NCI-H2107 (cell line): ENCODE results near the gene TMEM138.

Source experiments
- DNase-seq: peaks from one replicate; lab custom pipeline; 2025; lab: John Stamatoyannopoulos, UW

Gene TMEM138

GRCh38 chr11:61361741-61362541 lies at the start of gene TMEM138, which contains the start of gene CYB561A3:
TSS of gene TMEM138 (plus strand) at chr11:61362374. CDS start at chr11:61364391, 2,017 bp downstream.
TSS of gene CYB561A3 (minus strand) at chr11:61361882. CDS start at chr11:61356713, 5,169 bp downstream.
- DNase-seq = peak; percentile 84

DNA sequence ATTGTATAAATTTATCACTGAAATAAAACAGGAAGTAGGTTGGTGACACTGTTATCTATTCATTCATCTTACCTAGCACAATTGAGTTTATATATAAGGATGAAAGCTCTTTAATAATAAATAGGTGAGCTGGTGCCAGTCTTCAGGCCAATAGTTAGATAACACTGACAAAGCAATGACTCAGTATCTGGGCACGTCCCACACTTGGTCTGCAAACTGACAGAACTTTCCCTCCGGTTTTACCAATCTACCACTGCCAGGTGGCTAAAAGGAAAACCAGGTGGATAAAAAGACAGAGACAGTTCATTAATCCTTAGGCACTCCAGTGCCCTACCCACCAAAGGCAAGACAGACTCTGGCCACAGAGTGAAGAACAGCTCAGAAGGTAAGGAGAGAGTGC lies 46.9 kb upstream of the TMEM138 start:
- no peak for DNase-seq

DNA sequence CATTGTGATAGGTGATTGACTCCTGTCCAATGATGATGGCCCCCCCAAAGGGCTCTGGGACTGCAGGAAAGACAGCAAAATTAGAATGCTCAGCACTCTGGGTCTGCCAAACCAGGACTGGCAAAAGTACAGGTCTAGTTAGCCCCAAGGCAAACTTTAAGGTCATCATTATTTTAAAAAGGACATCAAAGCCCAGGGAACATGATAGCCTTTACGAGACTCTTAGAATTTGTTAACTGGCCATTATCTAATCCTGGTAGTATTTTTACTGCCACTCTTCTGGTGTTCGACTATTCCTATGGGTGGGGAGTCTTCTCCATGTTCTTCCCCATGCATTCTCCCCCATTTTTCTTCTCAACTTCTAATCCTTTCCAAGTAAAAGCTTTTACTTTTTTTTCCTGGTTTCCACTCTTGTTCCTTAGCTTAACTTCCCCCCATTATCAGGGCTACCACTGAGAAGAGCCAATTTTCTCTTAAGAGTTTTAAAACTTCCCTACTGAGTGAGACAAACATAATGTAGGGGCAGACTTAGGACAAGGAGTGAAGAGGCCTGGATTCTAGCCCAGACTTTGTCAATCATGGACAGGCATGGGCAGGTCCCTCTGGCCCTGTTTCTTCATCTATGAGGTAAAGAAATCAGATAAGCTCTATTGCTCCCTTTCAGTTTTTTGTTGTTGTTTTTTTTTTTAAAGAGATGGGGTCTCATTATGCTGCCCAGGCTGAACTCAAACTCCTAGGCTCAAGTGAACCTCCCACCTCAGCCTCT lies 36.3 kb upstream of the TMEM138 start:
- DNase-seq = no peak

GRCh38 chr11:61327669-61328071 lies 34.5 kb upstream of the TMEM138 start:
- no peak for DNase-seq

- no peak for DNase-seq
Measured at GRCh38 chr11:61328351-61328750, 33.8 kb upstream of the TMEM138 start.

GRCh38 chr11:61329871-61330270 lies 32.3 kb upstream of the TMEM138 start:
- no peak for DNase-seq

- no peak for DNase-seq
Measured at GRCh38 chr11:61331651-61332050, 30.5 kb upstream of the TMEM138 start.

DNA sequence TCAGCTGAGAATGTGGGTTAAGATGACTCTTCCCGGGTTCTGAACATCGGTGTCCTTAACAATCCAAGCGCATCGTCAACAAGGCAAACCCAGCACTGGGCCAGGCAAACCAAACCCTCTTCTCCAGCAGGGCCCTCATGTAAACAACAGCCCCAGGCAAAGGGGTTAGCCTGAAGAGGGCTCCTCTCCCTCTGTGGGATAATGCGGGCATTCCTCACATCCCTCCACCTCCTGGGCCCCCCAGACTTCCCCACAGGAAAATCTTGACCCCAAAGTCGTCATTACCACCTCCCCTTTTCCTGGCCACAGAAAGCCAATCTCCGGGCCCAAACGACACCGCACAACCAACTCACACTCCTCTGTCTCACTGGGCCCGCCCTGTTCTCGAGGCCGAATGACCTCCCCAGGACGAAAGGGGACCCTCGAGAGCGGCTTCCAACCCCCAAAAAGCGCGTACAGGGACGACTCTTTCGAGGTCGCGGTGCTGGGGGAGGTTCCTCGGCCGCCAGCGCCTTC lies 29.8 kb upstream of the TMEM138 start:
- no peak for DNase-seq

- peak; percentile 91 for DNase-seq
Measured at GRCh38 chr11:61332797-61333549, 29.2 kb upstream of the TMEM138 start, which contains the start of the genes DDB1 and TKFC. TSS of gene DDB1 (minus strand) at chr11:61333105. CDS start at chr11:61332968, 137 bp downstream. TSS of gene TKFC (plus strand) at chr11:61333228. CDS start at chr11:61334729, 1,501 bp downstream.

DNA sequence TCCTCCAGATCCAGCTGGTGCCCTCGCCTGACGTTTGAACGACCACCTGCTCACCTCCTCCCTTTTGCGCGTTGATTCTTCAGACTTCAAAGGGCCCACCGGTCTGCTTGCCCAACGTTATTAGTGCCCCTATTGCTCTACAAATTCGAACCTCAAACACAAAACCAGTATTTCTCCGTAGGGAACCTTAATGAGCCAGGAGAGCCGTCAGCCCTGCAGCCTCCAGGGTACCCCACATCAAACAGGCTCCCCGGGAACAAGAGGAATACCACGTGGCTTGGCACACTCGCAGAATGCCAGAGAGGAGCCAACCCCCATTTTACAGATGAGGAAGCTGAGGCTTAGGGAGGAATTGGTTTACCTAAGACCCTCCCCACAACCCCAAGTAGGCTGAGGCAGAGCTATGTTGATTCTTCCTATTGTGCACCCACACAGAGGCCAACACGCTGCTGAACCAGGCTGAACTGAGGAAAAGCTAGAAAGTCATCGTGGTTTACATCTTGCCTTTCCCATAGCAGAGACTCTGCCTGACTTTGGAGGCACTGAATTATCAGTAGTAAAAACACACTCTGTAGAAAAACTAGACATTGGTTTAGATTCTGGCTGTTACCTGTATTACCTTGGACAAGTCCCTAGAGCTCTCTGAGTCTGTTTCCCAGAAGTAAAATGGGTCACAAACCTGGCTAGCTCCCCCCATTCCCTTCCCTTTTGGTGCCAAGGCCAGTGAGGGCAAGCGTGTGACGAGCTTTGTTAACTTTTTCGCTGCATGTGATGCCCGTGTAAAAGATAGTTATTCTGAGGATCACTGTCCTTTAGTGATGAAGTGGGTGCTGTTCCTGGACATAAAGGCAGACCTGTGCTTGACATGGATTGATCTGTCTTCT lies 28.4 kb upstream of the TMEM138 start:
- DNase-seq = no peak

GRCh38 chr11:61334434-61335354 lies 27.5 kb upstream of the TMEM138 start:
- DNase-seq = no peak

DNA sequence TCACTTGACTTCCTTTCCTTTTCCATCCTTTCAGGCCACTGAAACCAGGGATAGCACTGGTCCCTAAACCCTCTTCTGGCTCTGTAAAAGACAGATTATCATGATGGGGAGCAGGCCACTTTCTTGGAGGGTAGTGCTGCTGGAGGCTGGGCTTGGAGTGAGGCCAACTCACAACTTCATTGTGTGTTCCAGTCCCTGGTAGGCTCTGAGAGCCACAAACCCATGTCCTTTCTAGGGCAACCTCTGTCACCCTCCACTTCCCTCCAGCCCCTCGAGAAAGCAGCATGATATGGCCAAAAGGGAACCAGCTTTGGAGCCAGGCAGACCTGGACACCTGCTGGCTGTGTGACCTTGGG lies 26.8 kb upstream of the TMEM138 start:
- no peak for DNase-seq

DNA sequence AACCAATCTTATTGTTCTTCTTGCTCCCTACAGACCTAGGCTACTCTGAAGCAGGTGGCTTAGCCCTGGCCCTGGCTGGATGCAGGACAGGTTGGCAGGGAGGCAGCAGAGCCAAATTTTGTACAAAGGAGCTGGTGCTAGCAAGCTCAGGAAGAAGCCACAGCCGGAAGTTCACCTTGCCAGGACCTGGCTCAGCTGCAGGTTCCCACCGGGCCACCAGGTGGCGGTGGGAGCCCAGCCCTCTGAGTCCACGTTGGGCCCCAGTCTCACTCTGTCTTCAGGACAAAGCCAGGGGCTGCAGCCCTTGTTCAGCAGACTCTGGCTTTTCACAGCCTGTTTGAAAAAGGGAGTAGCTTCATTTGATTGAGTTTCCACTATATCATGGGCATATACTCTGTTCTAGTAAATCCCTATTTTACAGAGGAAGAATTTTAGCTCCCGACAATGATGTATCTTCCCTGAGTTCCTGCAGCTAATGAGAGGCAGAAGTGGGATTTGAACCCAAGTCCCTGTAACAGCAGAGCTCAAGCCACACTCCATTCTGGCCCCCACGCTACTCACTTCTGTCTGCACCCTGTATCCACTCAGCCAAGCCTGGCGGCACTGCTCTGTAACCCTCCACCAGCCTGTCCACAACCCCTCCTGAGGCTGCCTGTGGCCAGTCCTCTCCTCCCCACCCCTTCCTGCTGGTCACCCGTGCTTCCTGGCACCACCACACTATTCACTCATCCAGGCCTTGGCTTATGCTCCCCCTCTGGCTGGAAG lies 25.8 kb upstream of the TMEM138 start:
- peak; percentile 81 for DNase-seq

GRCh38 chr11:61337706-61338470 lies 24.3 kb upstream of the TMEM138 start:
- DNase-seq = no peak

DNA sequence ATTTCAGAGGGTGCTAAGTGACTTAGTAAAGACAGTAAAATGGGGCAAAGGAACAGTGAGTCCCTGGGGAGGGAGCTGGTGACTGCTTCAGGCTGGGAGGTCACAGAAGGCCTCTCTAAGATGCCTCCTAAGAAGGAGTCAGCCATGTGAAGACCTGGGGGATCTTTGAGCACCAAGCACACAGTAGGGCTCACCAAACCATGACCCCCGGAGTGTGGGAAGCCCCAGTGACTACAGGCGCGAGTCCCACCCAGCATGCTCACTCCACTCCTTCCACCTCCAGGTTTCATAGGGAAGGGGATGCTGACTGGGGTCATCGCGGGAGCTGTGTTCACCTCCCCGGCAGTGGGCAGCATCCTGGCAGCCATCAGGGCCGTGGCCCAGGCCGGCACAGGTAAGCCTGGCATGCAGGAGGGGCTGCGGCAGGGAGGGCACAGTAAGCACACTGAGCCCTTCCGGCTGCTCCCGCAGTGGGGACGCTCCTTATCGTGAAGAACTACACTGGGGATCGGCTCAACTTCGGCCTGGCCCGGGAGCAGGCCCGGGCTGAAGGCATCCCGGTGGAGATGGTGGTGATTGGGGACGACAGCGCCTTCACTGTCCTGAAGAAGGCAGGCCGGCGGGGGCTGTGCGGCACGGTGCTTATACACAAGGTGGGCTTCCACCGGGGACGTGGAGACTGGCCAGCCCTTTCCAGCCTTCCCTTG lies 23.2 kb upstream of the TMEM138 start:
- no peak for DNase-seq

- no peak for DNase-seq
Measured at GRCh38 chr11:61339490-61339878, 22.7 kb upstream of the TMEM138 start.

DNA sequence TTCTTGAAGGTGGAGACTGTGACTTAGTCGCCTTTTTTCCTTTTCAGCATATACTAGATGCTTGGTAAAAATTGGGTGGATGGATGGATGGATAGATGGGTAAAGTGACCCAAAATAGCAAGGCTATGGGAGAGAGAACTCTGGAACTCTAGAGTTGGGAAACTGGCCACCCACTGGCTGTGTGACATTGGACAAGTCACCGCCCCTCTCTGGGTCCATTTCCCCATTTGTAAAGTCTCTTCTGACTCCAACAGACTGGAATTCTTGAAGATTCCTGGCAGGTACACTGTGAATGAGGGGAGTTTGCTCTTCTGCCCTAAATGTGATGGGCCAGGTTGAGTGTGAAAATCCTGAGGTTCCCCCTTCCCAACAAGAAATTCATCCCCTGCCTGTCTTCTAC lies 21.2 kb upstream of the TMEM138 start:
- no peak for DNase-seq

- DNase-seq = no peak
Measured at GRCh38 chr11:61341706-61342105, 20.5 kb upstream of the TMEM138 start.
